Hindlimb muscle (tissue), 1 donor: ENCODE results near the gene ESPN. TPM values are rescaled to one million over a fixed set of nuclear protein-coding genes. Genes with fewer than 3 reads are reported as not detected.
"Not testable (repeated sequence)": the region's sequence is repeated elsewhere in the genome, so short reads cannot be mapped to it uniquely, and the experiment has no call there.

Experiments
- DNase-seq: peaks from one replicate; pipeline ENCODE4 v3.0.0-alpha.2; 2013
- polyA plus RNA-seq: library from polyadenylated mRNA; unstranded; fragments of 120-200 nt; gene quantifications from one replicate; pipeline ENCODE4 v1.2.1, GENCODE V29; 2013; ENCODE audit not compliant: insufficient read length

ESPN gene, protein sequence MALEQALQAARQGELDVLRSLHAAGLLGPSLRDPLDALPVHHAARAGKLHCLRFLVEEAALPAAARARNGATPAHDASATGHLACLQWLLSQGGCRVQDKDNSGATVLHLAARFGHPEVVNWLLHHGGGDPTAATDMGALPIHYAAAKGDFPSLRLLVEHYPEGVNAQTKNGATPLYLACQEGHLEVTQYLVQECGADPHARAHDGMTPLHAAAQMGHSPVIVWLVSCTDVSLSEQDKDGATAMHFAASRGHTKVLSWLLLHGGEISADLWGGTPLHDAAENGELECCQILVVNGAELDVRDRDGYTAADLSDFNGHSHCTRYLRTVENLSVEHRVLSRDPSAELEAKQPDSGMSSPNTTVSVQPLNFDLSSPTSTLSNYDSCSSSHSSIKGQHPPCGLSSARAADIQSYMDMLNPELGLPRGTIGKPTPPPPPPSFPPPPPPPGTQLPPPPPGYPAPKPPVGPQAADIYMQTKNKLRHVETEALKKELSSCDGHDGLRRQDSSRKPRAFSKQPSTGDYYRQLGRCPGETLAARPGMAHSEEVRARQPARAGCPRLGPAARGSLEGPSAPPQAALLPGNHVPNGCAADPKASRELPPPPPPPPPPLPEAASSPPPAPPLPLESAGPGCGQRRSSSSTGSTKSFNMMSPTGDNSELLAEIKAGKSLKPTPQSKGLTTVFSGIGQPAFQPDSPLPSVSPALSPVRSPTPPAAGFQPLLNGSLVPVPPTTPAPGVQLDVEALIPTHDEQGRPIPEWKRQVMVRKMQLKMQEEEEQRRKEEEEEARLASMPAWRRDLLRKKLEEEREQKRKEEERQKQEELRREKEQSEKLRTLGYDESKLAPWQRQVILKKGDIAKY
- 1.5 TPM for polyA plus RNA-seq

DNA sequence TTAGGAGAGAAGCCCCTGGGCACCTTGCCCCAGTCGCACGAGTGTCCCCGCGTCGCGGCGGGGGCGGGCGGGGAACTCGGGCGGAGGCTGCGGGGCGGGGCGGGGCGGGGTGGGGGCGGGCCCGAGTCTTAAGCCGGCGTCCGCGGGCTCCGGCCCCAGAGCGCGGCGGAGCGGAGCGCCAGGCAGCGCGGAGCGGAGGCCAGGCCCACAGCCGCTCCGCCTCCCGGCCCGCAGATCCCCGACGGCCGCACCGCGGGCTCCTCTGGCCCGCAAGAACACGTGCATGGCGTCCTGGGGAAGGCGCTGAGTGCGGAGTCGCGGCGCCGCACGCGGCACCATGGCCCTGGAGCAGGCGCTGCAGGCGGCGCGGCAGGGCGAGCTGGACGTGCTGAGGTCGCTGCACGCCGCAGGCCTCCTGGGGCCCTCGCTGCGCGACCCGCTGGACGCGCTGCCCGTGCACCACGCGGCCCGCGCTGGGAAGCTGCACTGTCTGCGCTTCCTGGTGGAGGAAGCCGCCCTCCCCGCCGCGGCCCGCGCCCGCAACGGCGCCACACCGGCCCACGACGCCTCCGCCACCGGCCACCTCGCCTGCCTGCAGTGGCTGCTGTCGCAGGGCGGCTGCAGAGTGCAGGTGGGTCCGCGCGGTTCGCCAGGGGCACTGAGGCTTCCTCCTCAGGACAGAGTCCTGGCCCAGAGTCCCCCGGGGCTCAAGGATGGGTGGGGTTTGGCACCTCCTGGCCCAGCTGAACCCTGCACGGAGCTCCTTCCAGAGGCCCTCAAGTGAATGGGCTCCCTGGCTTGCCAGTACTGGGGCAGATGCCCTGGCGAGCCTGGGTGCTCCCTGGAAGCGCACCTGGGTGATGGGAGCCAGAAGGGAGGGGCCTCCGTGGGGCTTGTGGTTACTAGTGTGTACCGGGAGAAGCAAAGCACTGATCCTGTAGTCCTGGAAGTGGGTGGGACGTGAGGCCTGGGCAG, at the start of gene ESPN:
ESPN (plus strand) TSS at position 158 of the 975 bp plus-strand sequence; CDS start at position 338, 180 bp downstream.
- DNase-seq, result no peak

DNA sequence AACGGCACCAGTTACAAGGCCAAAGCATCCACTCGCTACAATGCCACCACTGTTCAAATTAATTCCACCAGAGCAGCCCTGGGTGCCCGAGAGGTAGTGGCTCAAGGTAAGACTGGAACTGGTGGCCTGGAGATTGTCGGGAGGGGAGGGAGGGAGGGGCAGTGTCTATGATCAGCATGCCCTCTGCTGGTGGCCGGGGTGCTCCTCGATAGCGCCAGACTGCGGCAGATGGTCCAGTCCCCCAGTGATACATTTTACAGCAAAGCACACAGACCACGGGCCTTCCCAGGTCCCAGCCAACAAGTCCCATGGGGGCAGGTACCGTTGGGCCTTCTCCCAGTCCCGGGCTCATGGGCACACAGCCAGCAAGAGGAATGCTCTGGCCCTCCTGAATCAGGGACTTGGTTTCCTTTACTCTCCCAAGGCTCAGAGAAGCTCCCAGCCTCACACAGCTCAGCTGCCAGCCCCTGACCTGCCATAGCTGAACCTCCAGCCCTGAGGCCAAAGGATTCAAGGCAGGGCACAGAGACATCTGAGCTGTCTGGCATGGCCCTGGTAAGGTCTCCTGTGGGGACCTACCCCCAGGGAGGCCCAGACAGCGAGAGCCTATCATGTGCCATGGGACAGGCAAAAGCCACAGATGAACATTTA, 46.4 kb upstream of the ESPN start:
- DNase-seq, result no peak

GRCh38 chr1:6380037-6380436, 44.5 kb upstream of the ESPN start:
- DNase-seq, result no peak

- DNase-seq, result no peak
Observed at GRCh38 chr1:6384135-6384534, 40.4 kb upstream of the ESPN start.

DNA sequence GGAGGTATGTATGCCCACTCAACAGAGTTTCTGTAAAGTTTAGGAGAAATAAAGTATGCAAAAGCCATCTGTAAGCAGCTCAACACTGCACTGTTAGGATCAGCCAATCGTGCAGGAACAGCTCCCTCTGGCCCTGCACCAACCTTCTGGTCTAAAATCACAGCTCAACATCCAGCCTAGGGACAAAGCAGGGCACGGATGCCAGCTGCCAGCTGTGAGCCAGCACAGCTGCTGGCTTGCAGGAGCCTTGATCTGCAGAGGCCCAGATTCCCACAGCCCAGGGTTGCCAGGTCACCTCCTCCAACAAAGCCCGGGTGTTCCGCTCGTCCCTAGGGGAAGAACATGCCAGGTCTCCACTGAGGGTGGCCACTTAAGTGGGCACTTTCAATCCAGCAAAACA, 39.6 kb upstream of the ESPN start:
- peak; percentile 56 for DNase-seq

DNA sequence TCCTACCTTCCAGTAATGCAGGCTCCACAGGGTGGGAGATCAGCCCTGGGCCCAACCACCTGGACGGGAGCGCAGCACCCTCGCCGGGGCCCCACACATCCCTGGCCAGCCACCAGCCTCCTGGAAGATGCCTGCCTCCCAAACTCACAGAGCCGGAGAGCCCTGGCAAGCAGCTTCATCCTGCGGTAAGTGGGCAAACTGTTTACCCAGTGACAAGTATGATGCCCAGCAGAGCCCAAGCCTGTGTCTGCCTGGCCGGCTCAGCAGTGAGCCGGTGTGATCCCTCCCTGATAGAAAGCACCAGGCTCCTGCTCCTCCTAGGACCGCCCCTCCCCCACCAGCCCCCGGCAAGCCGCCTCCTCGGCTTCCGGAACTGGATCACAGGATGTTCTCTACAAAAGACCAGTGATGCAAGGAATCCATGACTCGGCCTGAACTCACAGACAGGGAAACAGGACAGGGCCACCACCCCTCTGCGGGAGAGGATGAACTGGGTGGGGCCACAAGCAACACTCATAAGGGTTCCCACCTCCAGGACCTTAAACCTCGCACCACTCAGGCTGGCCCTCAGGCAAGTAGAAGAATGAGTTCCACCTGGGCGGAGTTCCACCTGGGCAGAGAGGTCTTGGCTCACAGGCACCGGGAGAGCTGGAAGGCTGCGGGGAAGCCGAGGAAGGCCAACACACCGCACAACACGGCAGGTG, 38.9 kb upstream of the ESPN start:
- no peak for DNase-seq

DNA sequence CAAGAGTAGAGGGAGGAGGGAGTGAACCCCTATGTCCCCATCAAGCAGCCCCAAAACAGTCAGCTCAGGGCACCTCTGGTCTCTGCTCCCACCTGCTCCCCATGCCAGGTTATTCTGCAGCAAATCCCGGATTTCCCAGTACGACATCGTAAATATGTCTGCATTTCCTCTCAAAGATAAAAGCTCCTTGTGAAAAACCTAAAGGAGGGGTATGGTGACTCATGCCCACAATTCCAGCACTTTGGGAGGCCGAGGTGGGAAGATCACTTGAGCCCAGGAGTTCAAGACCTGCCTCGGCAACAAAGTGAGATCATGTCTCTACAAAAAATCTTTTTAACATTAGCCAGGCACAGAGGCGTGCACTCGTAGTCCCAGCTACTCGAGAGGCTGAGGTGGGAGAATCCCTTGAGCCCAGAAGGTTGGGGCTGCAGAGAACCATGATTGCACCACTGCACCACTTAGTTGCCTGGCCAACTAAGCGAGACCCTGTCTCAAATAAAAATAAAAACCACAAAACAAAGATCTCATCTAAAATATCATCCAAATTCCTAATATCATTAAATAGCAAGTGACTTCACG, 38.1 kb upstream of the ESPN start:
- DNase-seq, result no peak

DNA sequence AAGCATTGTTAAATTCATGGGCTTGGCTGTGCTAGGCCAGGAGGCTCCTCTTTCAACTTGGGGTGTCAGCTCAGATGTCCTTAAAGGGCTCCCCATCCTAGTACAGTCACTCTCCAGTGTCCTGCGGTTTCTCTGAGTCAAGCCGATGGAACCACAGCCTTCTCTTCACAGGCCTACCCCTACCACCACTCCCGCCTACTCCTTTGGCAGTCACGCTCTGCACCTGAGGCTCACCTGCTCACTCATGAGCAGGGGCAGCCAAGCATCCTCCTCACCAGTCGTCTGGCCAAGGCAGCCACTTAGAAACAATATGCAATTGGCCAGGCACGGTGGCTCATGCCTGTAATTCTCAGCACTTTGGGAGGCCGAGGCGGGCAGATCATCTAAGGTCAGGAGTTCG, 34.6 kb upstream of the ESPN start:
- DNase-seq, result no peak

DNA sequence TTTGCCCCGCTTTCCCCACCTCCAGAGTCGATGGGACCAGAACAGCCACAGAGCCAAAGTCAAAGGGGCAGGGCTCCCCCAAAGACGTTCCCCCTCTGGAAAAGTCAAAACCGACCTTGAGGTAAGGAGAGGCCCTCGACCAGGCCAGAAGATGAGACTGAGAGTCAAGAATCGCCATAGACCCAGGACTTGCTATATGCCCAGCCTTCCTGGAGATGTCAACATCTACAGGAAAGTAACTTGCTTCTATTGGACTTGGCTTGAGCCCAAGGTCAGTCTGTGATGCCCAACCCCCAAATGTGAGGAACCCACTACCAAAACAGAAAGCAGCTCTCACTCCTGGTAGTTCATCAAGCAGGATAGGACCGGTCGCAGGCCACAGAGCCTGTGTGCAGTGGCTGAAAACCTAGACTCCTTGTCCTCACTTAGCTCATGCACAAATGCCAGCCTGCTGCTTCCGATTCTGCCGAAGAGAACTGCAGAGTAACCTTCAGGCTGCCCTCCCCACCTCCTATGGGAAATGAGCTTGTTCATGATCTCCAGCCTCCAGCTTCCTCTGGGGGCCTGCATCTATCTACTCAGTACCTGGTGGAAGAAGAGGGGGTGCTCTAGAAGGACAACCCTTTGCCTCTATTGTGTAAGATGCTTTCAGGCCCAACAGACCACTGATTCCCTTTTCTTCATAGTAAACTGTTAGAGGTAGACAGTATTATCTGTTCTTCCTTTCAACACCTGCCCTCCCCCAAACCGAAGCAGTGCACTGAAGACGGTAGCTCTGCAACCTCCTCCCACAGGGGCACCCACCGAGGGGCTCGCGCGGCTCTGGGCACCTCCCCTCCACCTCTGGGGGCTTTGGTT, 32.4 kb upstream of the ESPN start:
- DNase-seq, result no peak

DNA sequence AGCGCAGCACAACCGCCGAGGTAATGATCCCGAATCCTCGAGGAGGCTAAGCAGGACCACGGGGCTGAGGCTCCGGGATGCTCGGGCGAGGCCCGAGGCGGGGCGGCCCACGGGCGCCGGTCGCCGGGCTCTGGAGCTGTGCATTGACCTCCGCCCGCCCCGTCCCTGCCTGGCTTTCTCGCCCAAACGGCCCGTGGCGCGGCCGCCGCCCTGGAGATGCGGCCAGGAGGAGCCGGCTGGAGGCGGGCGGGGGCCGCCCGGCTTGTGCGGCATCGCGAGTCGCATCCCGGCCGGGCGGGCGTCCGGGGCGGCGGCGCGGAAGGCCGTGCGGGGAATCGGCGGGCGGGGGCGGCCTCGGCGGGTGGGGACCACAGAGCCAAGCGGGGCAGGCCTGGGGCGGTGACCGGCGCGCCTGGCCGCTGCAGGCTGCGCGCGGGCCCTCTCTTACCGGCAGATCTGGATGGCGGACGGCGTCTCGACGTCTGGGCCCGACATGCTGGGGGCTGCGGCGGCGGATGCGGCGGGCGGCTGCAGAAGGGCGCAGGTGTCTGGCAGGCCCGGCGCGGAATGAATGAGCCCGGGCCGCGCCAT, 31.7 kb upstream of the ESPN start:
- peak; percentile 11 for DNase-seq

- peak; percentile 90 for DNase-seq
Observed at GRCh38 chr1:6393400-6394187, 31.0 kb upstream of the ESPN start, which contains the start of gene ACOT7. ACOT7 (minus strand) TSS chr1:6393767; CDS start chr1:6393399, 368 bp downstream.

DNA sequence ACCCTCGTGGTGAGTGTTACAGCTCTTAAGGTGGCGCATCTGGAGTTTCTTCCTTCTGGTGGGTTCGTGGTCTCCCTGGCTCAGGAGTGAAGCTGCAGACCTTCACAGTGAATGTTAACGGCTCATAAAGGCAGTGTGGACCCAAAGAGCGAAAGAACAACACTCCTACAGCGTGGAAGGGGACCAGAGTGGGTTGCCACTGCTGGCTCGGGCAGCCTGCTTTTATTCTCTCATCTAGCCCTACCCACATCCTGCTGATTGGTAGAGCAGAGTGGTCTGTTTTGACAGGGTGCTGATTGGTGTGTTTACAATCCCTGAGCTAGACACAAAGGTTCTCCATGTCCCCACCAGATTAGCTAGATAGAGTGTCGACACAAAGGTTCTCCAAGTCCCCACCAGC, 29.4 kb upstream of the ESPN start:
- not testable (repeated sequence) for DNase-seq

GRCh38 chr1:6395781-6396244, 28.8 kb upstream of the ESPN start:
- not testable (repeated sequence) for DNase-seq

GRCh38 chr1:6396998-6397397, 27.6 kb upstream of the ESPN start:
- no peak for DNase-seq

GRCh38 chr1:6397844-6398441, 26.6 kb upstream of the ESPN start:
- no peak for DNase-seq

GRCh38 chr1:6399294-6399693, 25.3 kb upstream of the ESPN start:
- no peak for DNase-seq

DNA sequence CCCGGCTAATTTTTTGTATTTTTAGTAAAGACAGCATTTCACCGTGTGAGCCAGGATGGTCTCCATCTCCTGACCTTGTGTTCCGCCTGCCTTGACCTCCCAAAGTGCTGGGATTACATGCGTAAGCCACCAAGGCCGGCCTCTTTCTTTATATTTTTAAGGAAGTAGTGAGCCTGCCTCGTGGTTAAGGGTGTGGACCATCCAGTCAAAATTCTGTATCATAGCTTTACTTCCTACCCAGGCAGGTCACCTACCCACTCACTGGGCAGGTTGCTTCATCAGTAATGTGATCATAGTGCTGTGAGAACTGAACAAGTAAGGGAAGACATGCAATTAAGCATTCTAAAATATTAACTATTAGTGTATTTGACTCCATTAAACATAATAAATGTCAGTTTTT, 22.9 kb upstream of the ESPN start:
- no peak for DNase-seq

GRCh38 chr1:6408023-6408422, 16.6 kb upstream of the ESPN start:
- DNase-seq, result no peak
